HepG2 (cell line): ENCODE data around the gene CCDC150. TPM values are rescaled to one million over a fixed set of nuclear protein-coding genes. Genes with fewer than 3 reads are reported as not detected.

Experiments used
- AFF4 ChIP-seq: sonication (generic); formaldehyde crosslinking; IDR thresholded peaks from 2 replicates; pipeline ENCODE4 v1.4.0; 2020; ENCODE audit warnings: missing genetic modification reagents
- BHLHE40 ChIP-seq: IDR thresholded peaks from 2 replicates; pipeline ENCODE4 v1.6.1; 2011; ENCODE audit warnings: low read length, improper control_type of control experiment
- CENPT ChIP-seq: sonication (generic); formaldehyde crosslinking; IDR thresholded peaks from 2 replicates; pipeline ENCODE4 v1.8.0; 2022; ENCODE audit warnings: low read depth, mild to moderate bottlenecking, moderate library complexity, missing genetic modification reagents
- FOXK1 ChIP-seq: sonication (generic); formaldehyde crosslinking; IDR thresholded peaks from 2 replicates; pipeline ENCODE4 v1.4.0; 2020; ENCODE audit warnings: low read depth, missing genetic modification reagents, borderline replicate concordance
- HMG20B ChIP-seq: conservative IDR thresholded peaks from 2 replicates; pipeline ENCODE4 v1.6.1; 2016; ENCODE audit warnings: missing genetic modification reagents, missing compliant biosample characterization
- HNRNPH1 ChIP-seq: fragments of 200-400 bp; formaldehyde crosslinking; optimal IDR thresholded peaks from 2 replicates; pipeline ENCODE3; 2017; ENCODE audit warnings: mild to moderate bottlenecking, low read depth, low read length
- KDM5B ChIP-seq: sonication (generic); formaldehyde crosslinking; IDR thresholded peaks from 2 replicates; pipeline ENCODE4 v1.4.0; 2020; ENCODE audit warnings: missing genetic modification reagents, mild to moderate bottlenecking, borderline replicate concordance
- KLF13 ChIP-seq: sonication (generic); formaldehyde crosslinking; IDR thresholded peaks from 2 replicates; pipeline ENCODE4 v1.4.0; 2020; ENCODE audit warnings: mild to moderate bottlenecking, missing genetic modification reagents
- ONECUT2 ChIP-seq: sonication (generic); formaldehyde crosslinking; IDR thresholded peaks from 2 replicates; pipeline ENCODE4 v1.4.0; 2020; ENCODE audit warnings: missing genetic modification reagents
- PAF1 ChIP-seq: IDR thresholded peaks from 2 replicates; pipeline ENCODE4 v1.6.1; 2016; ENCODE audit warnings: missing genetic modification reagents, missing compliant biosample characterization
- RAD21 ChIP-seq: fragments of 450-650 bp; formaldehyde crosslinking; IDR thresholded peaks from 2 replicates; pipeline ENCODE4 v1.5.0; 2020; ENCODE audit warnings: mild to moderate bottlenecking
- REXO4 ChIP-seq: sonication (generic); formaldehyde crosslinking; IDR thresholded peaks from 2 replicates; pipeline ENCODE4 v1.8.0; 2022; ENCODE audit warnings: missing genetic modification reagents, mild to moderate bottlenecking, borderline replicate concordance
- TARDBP ChIP-seq: sonication (generic); formaldehyde crosslinking; IDR thresholded peaks from 2 replicates; pipeline ENCODE4 v1.8.0; 2022; ENCODE audit warnings: mild to moderate bottlenecking, missing genetic modification reagents
- TRIM24 ChIP-seq: sonication (generic); formaldehyde crosslinking; IDR thresholded peaks from 2 replicates; pipeline ENCODE4 v1.8.0; 2022; ENCODE audit warnings: mild to moderate bottlenecking, missing genetic modification reagents
- U2AF2 ChIP-seq: fragments of 200-400 bp; formaldehyde crosslinking; IDR thresholded peaks from 2 replicates; pipeline ENCODE4 v1.6.1; 2017; ENCODE audit warnings: low read depth, mild to moderate bottlenecking, low read length
- ZNF510 ChIP-seq: sonication (generic); formaldehyde crosslinking; IDR thresholded peaks from 2 replicates; pipeline ENCODE4 v1.4.0; 2020; ENCODE audit warnings: low read depth, mild to moderate bottlenecking, missing genetic modification reagents
- ZNF644 ChIP-seq: IDR thresholded peaks from 2 replicates; pipeline ENCODE4 v1.6.1; 2016; ENCODE audit warnings: low read depth
- ZNF777 ChIP-seq: sonication (generic); formaldehyde crosslinking; IDR thresholded peaks from 2 replicates; pipeline ENCODE4 v1.4.0; 2020; ENCODE audit warnings: missing genetic modification reagents
- polyA plus RNA-seq, 8 experiments: library from polyadenylated mRNA; depleted of rRNA in 3 of 8; stranded (reverse) in 7 of 8; unstranded in 1 of 8; fragments of >200 nt; fragmentation: Illumina TruSeq in 4 of 8; extraction: Trizol in 4 of 8; gene quantifications; 2 replicates each; pipeline versions ENCODE4 v1.2.1 to v1.2.3, GENCODE V29; 2011 to 2016; ENCODE audit warnings: low read depth in 4 of 8, missing spikeins in 1 of 8, mixed read lengths in 1 of 8; ENCODE audit not compliant: insufficient read depth in 1 of 8
- total RNA-seq, 5 experiments: library from RNA; depleted of rRNA; stranded (reverse); fragments of >200 nt; fragmentation: Illumina TruSeq; extraction: Trizol; gene quantifications; 2 replicates each; pipeline ENCODE4 v1.2.3, GENCODE V29; 2016; ENCODE audit warnings: low read depth in 1 of 5
- TF ChIP-seq, protein P1 (sequence below): fragments of 450-650 bp; IDR thresholded peaks from 2 replicates; pipeline ENCODE4 v1.6.1; 2017; ENCODE audit warnings: mild to moderate bottlenecking
- TF ChIP-seq, protein P2 (sequence below): sonication (generic); formaldehyde crosslinking; IDR thresholded peaks from 2 replicates; pipeline ENCODE4 v1.8.1; 2023; ENCODE audit warnings: mild to moderate bottlenecking, missing genetic modification reagents, borderline replicate concordance
- TF ChIP-seq, protein P3 (sequence below): IDR thresholded peaks from 2 replicates; pipeline ENCODE4 v1.6.1; 2018; ENCODE audit warnings: missing genetic modification reagents, mild to moderate bottlenecking, missing compliant biosample characterization
- TF ChIP-seq, protein P4 (sequence below): sonication (generic); formaldehyde crosslinking; IDR thresholded peaks from 2 replicates; pipeline ENCODE4 v1.4.0; 2020; ENCODE audit warnings: missing genetic modification reagents, borderline replicate concordance

The CCDC150 gene
- total and polyA plus RNA-seq, 2 of the 13 experiments (the other 11 are each of a cell fraction or from before 2014, with no cell fraction given): 14.9 to 32.6 TPM

DNA sequence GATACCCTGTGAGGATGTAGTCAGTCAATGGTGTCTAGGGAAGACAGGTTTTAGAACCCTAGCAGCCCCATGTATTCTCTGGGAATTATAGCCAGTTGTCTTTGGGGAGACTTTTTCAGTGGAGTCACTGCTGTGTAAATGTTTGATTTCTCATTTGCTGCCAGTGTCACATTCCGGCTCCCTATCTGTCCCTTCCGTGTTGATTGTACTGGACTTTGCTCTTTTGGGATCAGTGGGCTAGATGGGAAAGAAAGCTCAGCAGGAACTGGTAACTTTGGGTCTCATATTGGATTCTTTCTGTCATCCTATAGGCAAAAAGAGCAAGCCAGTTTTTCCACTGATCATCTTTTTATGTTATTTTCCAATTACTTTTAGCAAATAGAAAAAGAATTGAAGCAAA, 89.9 kb downstream of the CCDC150 start (continued):
- TF ChIP-seq HNRNPH1 (no peak), ONECUT2 (CRISPR knock-in tag) (no peak), FOXK1 (0 out of 2 replicates have a peak, but pooled peaks have one; percentile 18), PAF1 (CRISPR knock-in tag) (no peak), HMG20B (no peak), TARDBP (CRISPR knock-in tag) (peak; percentile 53; the same call in 1 of the 2 replicates), TRIM24 (CRISPR knock-in tag) (no peak), BHLHE40 (no peak), REXO4 (CRISPR knock-in tag) (no peak), AFF4 (no peak), U2AF2 (no peak), ZNF777 (no peak), KDM5B (no peak), RAD21 (CRISPR knock-in tag) (no peak), ZNF644 (peak; percentile 99), CENPT (CRISPR knock-in tag) (no peak), ZNF510 (CRISPR knock-in tag) (no peak), KLF13 (CRISPR knock-in tag) (no peak)
- TF ChIP-seq, protein P1, sequence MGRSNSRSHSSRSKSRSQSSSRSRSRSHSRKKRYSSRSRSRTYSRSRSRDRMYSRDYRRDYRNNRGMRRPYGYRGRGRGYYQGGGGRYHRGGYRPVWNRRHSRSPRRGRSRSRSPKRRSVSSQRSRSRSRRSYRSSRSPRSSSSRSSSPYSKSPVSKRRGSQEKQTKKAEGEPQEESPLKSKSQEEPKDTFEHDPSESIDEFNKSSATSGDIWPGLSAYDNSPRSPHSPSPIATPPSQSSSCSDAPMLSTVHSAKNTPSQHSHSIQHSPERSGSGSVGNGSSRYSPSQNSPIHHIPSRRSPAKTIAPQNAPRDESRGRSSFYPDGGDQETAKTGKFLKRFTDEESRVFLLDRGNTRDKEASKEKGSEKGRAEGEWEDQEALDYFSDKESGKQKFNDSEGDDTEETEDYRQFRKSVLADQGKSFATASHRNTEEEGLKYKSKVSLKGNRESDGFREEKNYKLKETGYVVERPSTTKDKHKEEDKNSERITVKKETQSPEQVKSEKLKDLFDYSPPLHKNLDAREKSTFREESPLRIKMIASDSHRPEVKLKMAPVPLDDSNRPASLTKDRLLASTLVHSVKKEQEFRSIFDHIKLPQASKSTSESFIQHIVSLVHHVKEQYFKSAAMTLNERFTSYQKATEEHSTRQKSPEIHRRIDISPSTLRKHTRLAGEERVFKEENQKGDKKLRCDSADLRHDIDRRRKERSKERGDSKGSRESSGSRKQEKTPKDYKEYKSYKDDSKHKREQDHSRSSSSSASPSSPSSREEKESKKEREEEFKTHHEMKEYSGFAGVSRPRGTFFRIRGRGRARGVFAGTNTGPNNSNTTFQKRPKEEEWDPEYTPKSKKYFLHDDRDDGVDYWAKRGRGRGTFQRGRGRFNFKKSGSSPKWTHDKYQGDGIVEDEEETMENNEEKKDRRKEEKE: no peak
- TF ChIP-seq, protein P2, sequence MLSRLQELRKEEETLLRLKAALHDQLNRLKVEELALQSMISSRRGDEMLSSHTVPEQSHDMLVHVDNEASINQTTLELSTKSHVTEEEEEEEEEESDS (CRISPR knock-in tag): no peak
- TF ChIP-seq, protein P3, sequence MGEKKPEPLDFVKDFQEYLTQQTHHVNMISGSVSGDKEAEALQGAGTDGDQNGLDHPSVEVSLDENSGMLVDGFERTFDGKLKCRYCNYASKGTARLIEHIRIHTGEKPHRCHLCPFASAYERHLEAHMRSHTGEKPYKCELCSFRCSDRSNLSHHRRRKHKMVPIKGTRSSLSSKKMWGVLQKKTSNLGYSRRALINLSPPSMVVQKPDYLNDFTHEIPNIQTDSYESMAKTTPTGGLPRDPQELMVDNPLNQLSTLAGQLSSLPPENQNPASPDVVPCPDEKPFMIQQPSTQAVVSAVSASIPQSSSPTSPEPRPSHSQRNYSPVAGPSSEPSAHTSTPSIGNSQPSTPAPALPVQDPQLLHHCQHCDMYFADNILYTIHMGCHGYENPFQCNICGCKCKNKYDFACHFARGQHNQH: peak; percentile 94
- TF ChIP-seq, protein P4, sequence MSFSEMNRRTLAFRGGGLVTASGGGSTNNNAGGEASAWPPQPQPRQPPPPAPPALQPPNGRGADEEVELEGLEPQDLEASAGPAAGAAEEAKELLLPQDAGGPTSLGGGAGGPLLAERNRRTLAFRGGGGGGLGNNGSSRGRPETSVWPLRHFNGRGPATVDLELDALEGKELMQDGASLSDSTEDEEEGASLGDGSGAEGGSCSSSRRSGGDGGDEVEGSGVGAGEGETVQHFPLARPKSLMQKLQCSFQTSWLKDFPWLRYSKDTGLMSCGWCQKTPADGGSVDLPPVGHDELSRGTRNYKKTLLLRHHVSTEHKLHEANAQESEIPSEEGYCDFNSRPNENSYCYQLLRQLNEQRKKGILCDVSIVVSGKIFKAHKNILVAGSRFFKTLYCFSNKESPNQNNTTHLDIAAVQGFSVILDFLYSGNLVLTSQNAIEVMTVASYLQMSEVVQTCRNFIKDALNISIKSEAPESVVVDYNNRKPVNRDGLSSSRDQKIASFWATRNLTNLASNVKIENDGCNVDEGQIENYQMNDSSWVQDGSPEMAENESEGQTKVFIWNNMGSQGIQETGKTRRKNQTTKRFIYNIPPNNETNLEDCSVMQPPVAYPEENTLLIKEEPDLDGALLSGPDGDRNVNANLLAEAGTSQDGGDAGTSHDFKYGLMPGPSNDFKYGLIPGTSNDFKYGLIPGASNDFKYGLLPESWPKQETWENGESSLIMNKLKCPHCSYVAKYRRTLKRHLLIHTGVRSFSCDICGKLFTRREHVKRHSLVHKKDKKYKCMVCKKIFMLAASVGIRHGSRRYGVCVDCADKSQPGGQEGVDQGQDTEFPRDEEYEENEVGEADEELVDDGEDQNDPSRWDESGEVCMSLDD (CRISPR knock-in tag): no peak
